Astrocyte (in vitro differentiated cells and primary cell): ENCODE measurements around the gene RAPGEF4. TPM values are rescaled to one million over a fixed set of nuclear protein-coding genes. Genes with fewer than 3 reads are reported as not detected.

ENCODE experiments used
- DNase-seq: peaks from one replicate; pipeline ENCODE4 v3.0.0-alpha.2; 2010; ENCODE audit warnings: low read depth
- FAIRE-seq: peaks from 2 replicates; lab custom pipeline; 2011; peaks lifted over from hg19 to GRCh38; lab: Jason Lieb, UNC
- H2AFZ ChIP-seq: 2 replicates; pipeline ENCODE4 v1.6.0; 2012; ENCODE audit warnings: low read depth, low read length, inconsistent platforms
- H3K27ac ChIP-seq: 2 replicates; pipeline ENCODE4 v1.5.1; 2011; ENCODE audit warnings: low read depth, low read length, inconsistent platforms
- H3K27me3 ChIP-seq: 2 replicates; pipeline ENCODE4 v1.6.0; 2011; ENCODE audit warnings: low read length, inconsistent platforms; ENCODE audit not compliant: insufficient read depth
- H3K36me3 ChIP-seq: 2 replicates; pipeline ENCODE4 v1.5.1; 2011; ENCODE audit warnings: low read length, inconsistent platforms; ENCODE audit not compliant: insufficient read depth
- H3K4me1 ChIP-seq: 2 replicates; pipeline ENCODE4 v1.5.1; 2011; ENCODE audit warnings: low read length, inconsistent platforms; ENCODE audit not compliant: insufficient read depth
- H3K4me2 ChIP-seq: 2 replicates; pipeline ENCODE4 v1.6.0; 2012; ENCODE audit warnings: low read length, inconsistent platforms
- H3K4me3 ChIP-seq: 2 replicates; pipeline ENCODE4 v1.5.1; 2011; ENCODE audit warnings: low read depth, mild to moderate bottlenecking, low read length, inconsistent platforms; ENCODE audit not compliant: insufficient read depth
- H3K79me2 ChIP-seq: 2 replicates; pipeline ENCODE4 v1.6.0; 2012; ENCODE audit warnings: mild to moderate bottlenecking, low read length, inconsistent platforms; ENCODE audit not compliant: insufficient read depth
- H3K9ac ChIP-seq: 2 replicates; pipeline ENCODE4 v1.6.0; 2012; ENCODE audit warnings: mild to moderate bottlenecking, low read length, inconsistent platforms
- H3K9me3 ChIP-seq: 2 replicates; pipeline ENCODE4 v1.5.1; 2012; ENCODE audit warnings: low read depth, mild to moderate bottlenecking, low read length, inconsistent platforms; ENCODE audit not compliant: insufficient read depth
- H4K20me1 ChIP-seq: 2 replicates; pipeline ENCODE4 v1.6.0; 2012; ENCODE audit warnings: low read length, inconsistent platforms; ENCODE audit not compliant: insufficient read depth
- H3K27ac Mint-ChIP-seq: one replicate; pipeline ENCODE4 v1.8.0; 2021; ENCODE audit warnings: mild to moderate bottlenecking, mixed read lengths; ENCODE audit not compliant: unreplicated experiment
- H3K27me3 Mint-ChIP-seq: one replicate; pipeline ENCODE4 v1.8.0; 2021; ENCODE audit warnings: low read depth, mixed read lengths; ENCODE audit not compliant: unreplicated experiment
- H3K36me3 Mint-ChIP-seq: one replicate; pipeline ENCODE4 v1.8.0; 2021; ENCODE audit warnings: low read depth, mixed read lengths; ENCODE audit not compliant: unreplicated experiment
- H3K4me1 Mint-ChIP-seq: one replicate; pipeline ENCODE4 v1.8.0; 2021; ENCODE audit warnings: low read depth, mixed read lengths; ENCODE audit not compliant: unreplicated experiment
- H3K4me3 Mint-ChIP-seq: one replicate; pipeline ENCODE4 v1.8.0; 2021; ENCODE audit warnings: mild to moderate bottlenecking, moderate library complexity, mixed read lengths; ENCODE audit not compliant: unreplicated experiment
- H3K9me3 Mint-ChIP-seq: one replicate; pipeline ENCODE4 v1.8.0; 2021; ENCODE audit warnings: mild to moderate bottlenecking, mixed read lengths; ENCODE audit not compliant: unreplicated experiment
- CTCF ChIP-seq: IDR thresholded peaks from 2 replicates; pipeline ENCODE4 v1.5.1; 2011; ENCODE audit warnings: low read depth, mild to moderate bottlenecking, inconsistent platforms, low read length, moderate library complexity; ENCODE audit not compliant: insufficient read depth
- EZH2 ChIP-seq: IDR thresholded peaks from 2 replicates; pipeline ENCODE4 v1.6.1; 2012; ENCODE audit warnings: mild to moderate bottlenecking, low read length, inconsistent platforms; ENCODE audit not compliant: insufficient read depth
- total RNA-seq: library from RNA; stranded (reverse); gene quantifications from 2 replicates; pipeline ENCODE4 v1.2.1, GENCODE V29; 2021

Gene RAPGEF4
- total RNA-seq, 1 donor from 2014 or later, result 1.1 TPM

- H3K9ac ChIP-seq, result no peak overlapping the region
- Mint-ChIP-seq H3K27ac (no peak overlapping the region), H3K4me3 (no peak overlapping the region), H3K36me3 (no peaks in the 10 kb centered on the region), H3K9me3 (no peaks in the 10 kb centered on the region), H3K27me3 (peaks cover 7% of the 10 kb centered on the region), H3K4me1 (peaks cover 8% of the 10 kb centered on the region)
- peaks cover 13% of the 10 kb centered on the region for H3K4me1 ChIP-seq
- no peaks in the 10 kb centered on the region for H3K27me3 ChIP-seq
- no peaks in the 10 kb centered on the region for H3K9me3 ChIP-seq
- no peaks in the 10 kb centered on the region for H3K36me3 ChIP-seq
- no peak overlapping the region for H2AFZ ChIP-seq
- DNase-seq (no peak), FAIRE-seq (no peak)
- no peak overlapping the region for H3K4me3 ChIP-seq
- TF ChIP-seq EZH2, result no peak
- no peaks in the 10 kb centered on the region for H3K79me2 ChIP-seq
- no peak overlapping the region for H3K4me2 ChIP-seq
- no peak overlapping the region for H3K27ac ChIP-seq
- no peaks in the 10 kb centered on the region for H4K20me1 ChIP-seq
Measured at GRCh38 chr2:172957734-172958133, 222.1 kb downstream of the RAPGEF4 start.

- TF ChIP-seq CTCF (no peak), EZH2 (no peak)
- H3K4me1 ChIP-seq, result peaks cover 12% of the 10 kb centered on the region
- H3K9me3 ChIP-seq, result no peaks in the 10 kb centered on the region
- peaks cover 6% of the 10 kb centered on the region for H3K27me3 Mint-ChIP-seq
- no peaks in the 10 kb centered on the region for H3K36me3 Mint-ChIP-seq
- no peak for DNase-seq
- FAIRE-seq, result no peak
- no peak overlapping the region for H3K4me3 ChIP-seq
- no peaks in the 10 kb centered on the region for H3K79me2 ChIP-seq
- H3K27ac Mint-ChIP-seq, result no peak overlapping the region
- H4K20me1 ChIP-seq, result no peaks in the 10 kb centered on the region
- H2AFZ ChIP-seq, result no peak overlapping the region
- no peak overlapping the region for H3K4me2 ChIP-seq
- H3K36me3 ChIP-seq, result no peaks in the 10 kb centered on the region
- no peaks in the 10 kb centered on the region for H3K9me3 Mint-ChIP-seq
- H3K9ac ChIP-seq, result no peak overlapping the region
- no peak overlapping the region for H3K27ac ChIP-seq
- H3K4me1 Mint-ChIP-seq, result peaks cover 16% of the 10 kb centered on the region
- H3K4me3 Mint-ChIP-seq, result no peak overlapping the region
- H3K27me3 ChIP-seq, result no peaks in the 10 kb centered on the region
Measured at GRCh38 chr2:172962082-172962481, 226.4 kb downstream of the RAPGEF4 start.

GRCh38 chr2:172962824-172963223, 227.2 kb downstream of the RAPGEF4 start:
- Mint-ChIP-seq H3K9me3 (no peaks in the 10 kb centered on the region), H3K4me3 (no peak overlapping the region), H3K4me1 (peaks cover 16% of the 10 kb centered on the region), H3K27me3 (peaks cover 3% of the 10 kb centered on the region), H3K36me3 (no peaks in the 10 kb centered on the region), H3K27ac (peak overlapping the region; percentile 44)
- peak; percentile 47 for DNase-seq
- H3K4me3 ChIP-seq, result no peak overlapping the region
- no peaks in the 10 kb centered on the region for H3K27me3 ChIP-seq
- TF ChIP-seq EZH2 (no peak), CTCF (no peak)
- no peak for FAIRE-seq
- H3K9ac ChIP-seq, result no peak overlapping the region
- peak overlapping the region; percentile 55 for H3K4me2 ChIP-seq
- peaks cover 19% of the 10 kb centered on the region for H3K4me1 ChIP-seq
- no peaks in the 10 kb centered on the region for H3K36me3 ChIP-seq
- H3K79me2 ChIP-seq, result no peaks in the 10 kb centered on the region
- no peak overlapping the region for H3K27ac ChIP-seq
- H2AFZ ChIP-seq, result no peak overlapping the region
- H4K20me1 ChIP-seq, result no peaks in the 10 kb centered on the region
- H3K9me3 ChIP-seq, result no peaks in the 10 kb centered on the region
